ENCODE measurements around the gene GPR161. TPM values are rescaled to one million over a fixed set of nuclear protein-coding genes. Genes with fewer than 3 reads are reported as not detected.

Gene GPR161
- total and polyA plus RNA-seq, 9 of the 15 experiments (the other 6 are each of a cell fraction or from before 2014, with no cell fraction given), result 0.15 to 2.4 (median 0.76) TPM

- TF ChIP-seq MGA (IDR thresholded peaks at IDR 0.05) (peak; percentile 31; the same call in 1 of the 2 replicates), HDAC6 (IDR thresholded peaks at IDR 0.05; ENCODE audit: low read depth, low read length) (no peak), ZNF282 (CRISPR knock-in tag; IDR thresholded peaks at IDR 0.05) (no peak), KLF10 (CRISPR knock-in tag; IDR thresholded peaks at IDR 0.05) (0 out of 2 replicates have a peak, but pooled peaks have one; percentile 39), HDAC2 (IDR thresholded peaks at IDR 0.05) (no peak), AFF4 (CRISPR knock-in tag; IDR thresholded peaks at IDR 0.05) (peak; percentile 39)
- TF ChIP-seq, protein P1, sequence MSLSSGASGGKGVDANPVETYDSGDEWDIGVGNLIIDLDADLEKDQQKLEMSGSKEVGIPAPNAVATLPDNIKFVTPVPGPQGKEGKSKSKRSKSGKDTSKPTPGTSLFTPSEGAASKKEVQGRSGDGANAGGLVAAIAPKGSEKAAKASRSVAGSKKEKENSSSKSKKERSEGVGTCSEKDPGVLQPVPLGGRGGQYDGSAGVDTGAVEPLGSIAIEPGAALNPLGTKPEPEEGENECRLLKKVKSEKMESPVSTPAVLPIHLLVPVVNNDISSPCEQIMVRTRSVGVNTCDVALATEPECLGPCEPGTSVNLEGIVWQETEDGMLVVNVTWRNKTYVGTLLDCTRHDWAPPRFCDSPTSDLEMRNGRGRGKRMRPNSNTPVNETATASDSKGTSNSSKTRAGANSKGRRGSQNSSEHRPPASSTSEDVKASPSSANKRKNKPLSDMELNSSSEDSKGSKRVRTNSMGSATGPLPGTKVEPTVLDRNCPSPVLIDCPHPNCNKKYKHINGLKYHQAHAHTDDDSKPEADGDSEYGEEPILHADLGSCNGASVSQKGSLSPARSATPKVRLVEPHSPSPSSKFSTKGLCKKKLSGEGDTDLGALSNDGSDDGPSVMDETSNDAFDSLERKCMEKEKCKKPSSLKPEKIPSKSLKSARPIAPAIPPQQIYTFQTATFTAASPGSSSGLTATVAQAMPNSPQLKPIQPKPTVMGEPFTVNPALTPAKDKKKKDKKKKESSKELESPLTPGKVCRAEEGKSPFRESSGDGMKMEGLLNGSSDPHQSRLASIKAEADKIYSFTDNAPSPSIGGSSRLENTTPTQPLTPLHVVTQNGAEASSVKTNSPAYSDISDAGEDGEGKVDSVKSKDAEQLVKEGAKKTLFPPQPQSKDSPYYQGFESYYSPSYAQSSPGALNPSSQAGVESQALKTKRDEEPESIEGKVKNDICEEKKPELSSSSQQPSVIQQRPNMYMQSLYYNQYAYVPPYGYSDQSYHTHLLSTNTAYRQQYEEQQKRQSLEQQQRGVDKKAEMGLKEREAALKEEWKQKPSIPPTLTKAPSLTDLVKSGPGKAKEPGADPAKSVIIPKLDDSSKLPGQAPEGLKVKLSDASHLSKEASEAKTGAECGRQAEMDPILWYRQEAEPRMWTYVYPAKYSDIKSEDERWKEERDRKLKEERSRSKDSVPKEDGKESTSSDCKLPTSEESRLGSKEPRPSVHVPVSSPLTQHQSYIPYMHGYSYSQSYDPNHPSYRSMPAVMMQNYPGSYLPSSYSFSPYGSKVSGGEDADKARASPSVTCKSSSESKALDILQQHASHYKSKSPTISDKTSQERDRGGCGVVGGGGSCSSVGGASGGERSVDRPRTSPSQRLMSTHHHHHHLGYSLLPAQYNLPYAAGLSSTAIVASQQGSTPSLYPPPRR (CRISPR knock-in tag; IDR thresholded peaks at IDR 0.05; ENCODE audit: borderline replicate concordance), result no peak
Observed at GRCh38 chr1:168178227-168178637, 41.5 kb upstream of the GPR161 start (continued).

All from K562 (cell line).